HG02870 (cell line): ENCODE data around the gene LRRC75B.
"Not testable (repeated sequence)": the region's sequence is repeated elsewhere in the genome, so short reads cannot be mapped to it uniquely, and the experiment has no call there.

Experiments used
- ATAC-seq: cut with Tn5 transposase; IDR thresholded peaks from one replicate; pipeline ENCODE4 v1.9.1; 2021; ENCODE audit warnings: mild to moderate bottlenecking, moderate library complexity; ENCODE audit not compliant: unreplicated experiment

LRRC75B gene

DNA sequence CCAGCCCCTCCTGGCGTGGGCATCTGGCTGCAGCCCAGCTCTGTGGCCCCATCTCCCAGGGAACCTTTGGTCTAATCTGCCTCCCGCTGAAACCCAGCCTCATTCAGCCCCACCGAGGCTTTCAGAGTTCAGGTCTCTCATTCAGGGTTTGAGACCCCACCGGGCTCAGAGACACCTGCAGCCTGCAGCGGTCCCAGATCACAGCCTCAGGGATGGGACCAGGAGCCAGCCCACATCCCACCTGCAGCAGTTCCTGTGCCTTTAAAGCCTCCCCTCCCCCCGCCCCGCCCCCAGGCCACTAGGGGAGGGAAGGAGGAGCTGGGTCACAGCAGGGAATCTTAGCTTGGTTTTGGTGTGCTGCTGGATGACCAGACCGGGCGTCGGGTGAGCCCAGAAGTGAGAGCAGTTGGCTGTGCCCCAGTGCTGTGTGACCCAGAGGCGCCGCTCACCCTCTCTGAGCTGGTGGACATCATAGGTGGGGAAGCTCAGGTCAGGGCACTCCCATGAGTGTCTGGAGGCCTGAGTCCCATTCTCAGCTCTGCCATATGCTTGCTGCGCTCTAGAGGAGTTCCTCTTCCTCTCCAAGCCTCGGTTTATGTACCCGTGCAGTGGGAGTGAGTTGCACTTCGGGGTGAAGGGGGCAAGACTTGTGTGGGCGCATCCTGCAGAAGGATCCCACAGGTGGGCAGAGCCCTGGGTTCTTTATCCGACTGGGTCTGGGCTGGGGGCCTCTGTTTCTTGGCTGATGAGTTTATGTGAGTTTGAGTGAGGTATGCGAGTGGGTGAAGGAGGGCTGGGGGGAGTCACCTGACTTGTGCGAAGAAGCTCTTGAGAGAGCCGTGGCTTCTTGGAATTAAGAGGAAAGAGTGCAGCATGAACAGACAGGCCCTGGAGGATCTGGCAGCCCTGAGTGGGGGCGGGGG lies 10.2 kb upstream of the LRRC75B start, which contains the start of gene GGT1:
Gene GGT1 (plus strand): TSS at position 347 of the 923 bp plus-strand sequence. CDS start 7,889 bp downstream, outside the sequence.
- ATAC-seq: not testable (repeated sequence)

DNA sequence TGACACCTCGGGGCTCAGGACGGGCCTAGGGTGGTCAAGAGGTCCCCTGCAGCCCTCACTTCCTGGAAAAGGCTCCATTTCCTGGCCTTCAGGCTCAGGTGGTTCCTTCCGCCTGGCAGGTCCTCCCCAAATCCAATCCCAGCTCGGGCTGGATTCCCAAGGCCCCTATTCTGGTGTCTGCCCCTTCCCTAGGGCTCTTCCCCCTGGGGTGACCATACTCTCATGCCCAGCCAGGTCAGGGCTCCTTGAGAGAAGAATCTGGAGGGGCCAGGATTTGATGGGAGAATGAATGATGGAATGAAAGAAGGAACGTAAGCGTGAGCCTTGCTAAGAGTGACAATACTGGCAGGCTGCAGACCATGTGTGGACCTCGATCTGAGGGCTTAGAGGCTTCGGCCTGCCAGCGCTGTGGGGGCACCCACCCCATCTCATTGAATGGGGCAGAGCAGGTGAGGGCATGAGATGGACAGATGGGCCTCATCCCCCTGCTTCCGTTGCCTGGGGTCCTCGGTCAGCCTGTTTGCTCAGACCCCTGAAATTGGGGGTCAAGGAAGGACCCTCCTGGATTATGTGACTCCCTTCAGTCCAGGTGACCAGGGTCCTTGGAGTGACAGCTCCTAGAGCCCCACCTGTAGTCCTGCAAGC lies 9.4 kb upstream of the LRRC75B start:
- not testable (repeated sequence) for ATAC-seq

DNA sequence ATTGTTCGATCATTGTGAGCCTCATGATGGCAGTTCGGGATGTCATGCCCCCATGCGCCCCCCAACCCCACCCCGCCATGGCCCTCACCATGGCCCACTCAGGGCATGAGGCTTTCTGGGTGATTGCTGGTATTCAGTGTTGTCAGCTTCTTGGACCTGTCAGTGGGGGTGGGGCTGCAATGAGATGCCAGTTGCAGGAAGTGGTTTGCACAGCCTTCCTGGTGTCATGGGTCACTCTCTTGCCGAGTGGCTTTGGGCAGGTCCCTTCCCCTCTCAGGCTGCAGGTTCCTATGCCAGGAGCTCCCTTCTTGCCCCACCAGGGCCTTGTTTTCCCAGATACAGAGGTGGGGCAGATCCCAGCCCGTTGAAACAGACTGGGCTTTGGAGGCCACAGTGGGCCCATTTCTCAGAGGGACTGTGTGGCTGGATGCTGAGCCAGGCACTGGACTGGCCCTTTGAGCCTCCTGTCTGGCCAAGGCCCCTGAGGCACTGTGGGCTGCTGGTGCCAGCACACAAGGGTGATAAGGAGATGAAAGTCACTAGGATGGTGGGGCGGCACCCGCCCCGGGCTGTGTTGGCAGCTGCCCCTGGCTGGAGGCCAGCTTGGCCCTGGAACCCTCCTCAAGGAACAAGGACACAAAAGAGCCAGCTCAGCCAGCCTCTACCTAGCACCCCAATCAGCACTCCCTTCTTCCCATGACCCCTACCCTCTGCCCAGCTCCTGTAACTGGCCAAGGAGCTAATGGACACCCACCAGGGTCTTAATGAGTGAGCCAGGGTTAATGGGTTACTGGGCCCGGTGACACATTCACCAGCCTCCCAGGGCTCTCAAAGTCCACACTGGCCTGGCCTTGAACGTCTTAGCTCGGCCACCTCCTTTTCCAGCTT lies 8.6 kb upstream of the LRRC75B start:
- ATAC-seq: no peak

DNA sequence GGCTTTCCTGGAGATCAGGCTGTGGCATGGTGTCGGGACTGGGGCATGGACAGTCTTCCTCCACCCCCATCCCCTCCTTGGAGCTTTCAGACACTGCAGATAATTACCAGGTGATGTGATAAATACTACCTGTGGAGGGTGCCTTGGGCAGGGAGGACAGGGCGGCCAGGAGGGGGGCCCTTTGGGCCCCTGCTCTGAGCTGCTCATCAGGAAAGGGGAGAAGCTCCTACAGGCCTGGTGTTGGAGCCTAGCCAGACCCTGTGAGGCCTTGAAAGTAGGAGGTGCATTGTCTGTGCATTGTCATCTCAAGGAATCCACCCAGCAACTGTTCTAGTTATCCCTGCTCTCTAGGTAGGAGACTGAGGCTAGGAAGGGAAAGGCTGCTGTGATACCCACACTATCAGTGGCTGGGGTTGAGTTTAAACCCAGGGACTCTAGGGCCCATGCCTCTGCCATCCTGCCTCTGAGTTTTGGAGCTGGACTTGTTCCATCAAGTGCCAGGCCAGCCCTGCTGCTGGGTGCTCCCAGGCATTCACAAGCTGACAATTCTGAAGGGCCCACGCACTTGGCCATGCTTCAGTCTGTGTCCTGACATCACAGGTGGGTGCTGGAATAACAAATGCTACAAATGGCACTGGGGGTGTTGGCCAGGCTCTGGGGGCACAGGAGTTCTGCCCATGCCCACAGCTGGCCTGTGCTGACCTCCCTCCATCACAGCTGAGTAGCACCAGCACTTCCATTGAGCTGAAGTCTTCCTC lies 7.3 kb upstream of the LRRC75B start:
- ATAC-seq: not testable (repeated sequence)

DNA sequence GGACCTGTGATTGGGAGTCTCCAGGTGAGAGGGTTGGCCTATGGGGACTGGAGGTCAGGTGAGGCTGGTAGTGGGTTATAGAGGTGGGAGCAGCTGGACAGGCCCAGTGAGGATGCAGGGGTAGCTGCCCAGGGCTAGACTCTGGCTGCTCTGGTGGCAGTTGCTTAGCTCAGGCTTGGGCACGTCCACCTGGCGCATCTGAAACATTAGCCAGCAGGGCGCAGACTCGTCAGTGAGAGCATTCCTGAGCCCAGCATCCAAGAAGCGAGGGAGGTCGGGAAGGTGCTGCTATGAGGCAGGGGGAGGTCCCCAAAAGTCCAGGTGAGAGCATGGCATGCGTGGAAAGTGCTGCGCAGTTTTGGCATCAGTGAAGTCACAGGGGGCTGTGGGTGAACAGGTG lies 6.6 kb upstream of the LRRC75B start:
- ATAC-seq: no peak

DNA sequence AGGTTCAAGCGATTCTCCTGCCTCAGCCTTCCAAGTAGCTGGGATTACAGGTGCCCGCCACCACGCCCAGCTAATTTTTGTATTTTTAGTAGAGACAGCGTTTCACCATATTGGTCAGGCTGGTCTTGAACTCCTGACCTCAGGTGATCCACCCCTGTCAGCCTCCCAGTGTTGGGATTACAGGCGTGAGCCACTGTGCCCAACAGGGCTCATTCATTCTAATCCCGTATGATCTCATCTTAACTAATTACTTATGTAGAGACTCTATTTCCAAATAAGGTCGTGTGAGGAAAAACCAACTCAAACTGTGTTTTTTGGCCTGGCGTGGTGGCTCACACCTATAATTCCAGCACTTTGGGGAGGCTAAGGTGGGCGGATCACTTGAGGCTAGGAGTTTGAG lies 4.2 kb upstream of the LRRC75B start:
- not testable (repeated sequence) for ATAC-seq

DNA sequence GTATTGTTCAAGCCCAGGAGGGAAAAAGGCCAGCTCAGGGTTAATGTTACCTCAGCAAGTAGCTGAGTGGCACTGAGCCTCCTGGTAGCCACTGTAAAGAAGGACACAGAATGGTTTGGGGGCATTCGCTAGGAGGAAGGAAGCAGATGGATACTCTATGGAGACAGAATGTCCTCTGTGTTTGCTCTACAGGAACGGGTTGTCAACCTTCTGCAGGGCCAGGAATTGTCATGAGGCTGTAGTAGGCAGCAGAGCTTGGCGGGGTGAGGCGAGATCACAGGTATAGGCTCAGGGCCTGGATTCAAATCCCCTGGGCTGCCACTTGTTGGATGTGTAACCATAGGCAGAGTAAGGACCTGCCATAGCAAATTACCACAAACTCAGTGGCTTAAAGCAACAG lies 3.0 kb upstream of the LRRC75B start:
- ATAC-seq: no peak

DNA sequence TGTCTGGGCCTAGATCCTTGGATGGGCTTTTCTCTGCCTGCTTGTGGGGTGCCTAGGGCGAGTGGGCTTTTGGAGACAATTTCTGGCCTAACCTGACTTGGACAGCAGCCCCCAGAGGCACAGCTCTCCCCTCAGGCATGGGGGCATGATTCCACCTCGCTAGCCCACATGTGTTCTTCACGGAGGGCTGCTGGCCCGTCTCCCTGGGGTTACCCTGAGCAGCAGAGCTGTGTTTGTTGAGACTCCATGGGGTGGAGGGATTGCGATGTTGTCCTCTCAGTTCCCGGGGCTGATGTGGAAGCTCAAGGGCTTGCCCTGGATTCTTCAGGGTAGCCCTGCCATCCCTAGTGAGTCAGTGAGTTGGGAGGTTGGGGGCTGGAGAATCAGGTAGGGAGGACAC lies 2.4 kb upstream of the LRRC75B start:
- ATAC-seq: no peak

DNA sequence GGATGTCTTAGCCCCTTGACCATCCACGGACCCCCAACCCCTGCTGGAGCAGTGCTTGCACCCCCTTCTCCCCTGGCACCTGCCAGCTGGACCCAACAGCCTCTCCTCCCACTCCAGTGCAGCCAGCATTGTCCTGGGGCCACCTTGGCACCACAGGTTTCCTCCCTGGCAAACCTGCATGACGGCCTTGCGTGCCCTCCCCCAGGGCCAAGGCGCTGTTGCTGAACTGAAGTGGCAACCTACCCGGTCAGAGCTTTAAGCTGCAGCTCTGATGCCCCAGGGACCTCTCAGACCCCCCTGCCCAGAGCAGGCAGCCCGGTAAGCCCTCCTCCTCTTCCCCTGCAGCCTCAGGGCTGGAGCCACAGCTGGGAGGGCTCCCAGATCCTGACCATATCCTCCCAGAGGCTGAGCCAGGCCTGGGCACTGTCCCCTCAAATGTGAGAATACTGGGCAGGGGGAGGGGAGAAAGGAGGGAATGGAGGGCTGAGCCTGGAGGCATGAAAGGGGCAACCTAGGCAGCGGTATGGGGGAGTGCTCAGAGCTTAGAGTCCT lies 1.8 kb upstream of the LRRC75B start:
- no peak for ATAC-seq

DNA sequence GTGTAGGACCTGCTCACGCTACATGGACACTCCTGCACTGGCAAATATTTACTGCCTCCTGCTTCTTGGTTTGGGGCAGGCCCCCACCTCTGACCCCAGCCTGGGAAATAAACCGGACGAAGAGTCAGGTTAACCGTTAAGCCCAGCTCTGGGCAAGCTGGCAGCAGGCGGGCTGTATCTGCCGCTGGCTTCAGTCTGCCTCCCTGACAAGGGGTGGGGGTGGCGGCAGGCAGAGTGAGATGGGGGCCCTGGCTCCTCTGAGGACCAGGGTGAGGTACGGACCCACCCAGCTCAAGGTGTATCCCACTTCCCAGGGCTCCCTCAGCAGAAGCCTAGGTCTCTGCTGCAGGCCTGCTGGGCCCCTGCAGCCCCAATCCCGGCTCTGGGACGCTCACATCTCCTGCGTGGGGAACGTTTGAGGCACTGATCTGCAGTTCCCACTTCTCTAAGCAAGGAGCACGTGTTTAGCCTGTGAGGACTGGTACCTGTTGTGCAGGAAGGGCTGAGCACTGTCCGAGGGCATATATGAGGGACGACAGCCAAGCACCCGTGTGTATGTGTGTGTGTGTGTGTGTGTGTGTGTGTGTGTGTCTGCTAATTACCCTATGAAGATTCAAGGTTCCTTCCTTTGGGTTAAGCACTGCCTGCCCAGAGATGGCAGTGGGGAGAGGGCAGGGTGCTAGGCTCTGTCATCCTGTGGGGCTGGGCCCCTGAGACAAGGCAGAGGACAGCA lies 1.1 kb upstream of the LRRC75B start:
- ATAC-seq: no peak

DNA sequence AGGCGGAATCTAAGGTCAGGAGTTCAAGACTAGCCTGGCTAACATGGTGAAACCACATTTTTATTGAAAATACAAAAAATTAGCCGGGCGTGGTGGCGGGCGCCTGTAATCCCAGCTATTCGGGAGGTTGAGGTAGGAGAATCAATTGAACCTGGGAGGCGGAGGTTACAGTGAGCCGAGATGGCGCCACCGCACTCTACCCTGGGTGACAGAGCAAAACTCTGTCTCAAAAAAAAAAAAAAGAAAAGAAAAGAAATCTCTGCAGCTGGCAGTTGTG lies 624 bp upstream of the LRRC75B start:
- ATAC-seq: not testable (repeated sequence)

DNA sequence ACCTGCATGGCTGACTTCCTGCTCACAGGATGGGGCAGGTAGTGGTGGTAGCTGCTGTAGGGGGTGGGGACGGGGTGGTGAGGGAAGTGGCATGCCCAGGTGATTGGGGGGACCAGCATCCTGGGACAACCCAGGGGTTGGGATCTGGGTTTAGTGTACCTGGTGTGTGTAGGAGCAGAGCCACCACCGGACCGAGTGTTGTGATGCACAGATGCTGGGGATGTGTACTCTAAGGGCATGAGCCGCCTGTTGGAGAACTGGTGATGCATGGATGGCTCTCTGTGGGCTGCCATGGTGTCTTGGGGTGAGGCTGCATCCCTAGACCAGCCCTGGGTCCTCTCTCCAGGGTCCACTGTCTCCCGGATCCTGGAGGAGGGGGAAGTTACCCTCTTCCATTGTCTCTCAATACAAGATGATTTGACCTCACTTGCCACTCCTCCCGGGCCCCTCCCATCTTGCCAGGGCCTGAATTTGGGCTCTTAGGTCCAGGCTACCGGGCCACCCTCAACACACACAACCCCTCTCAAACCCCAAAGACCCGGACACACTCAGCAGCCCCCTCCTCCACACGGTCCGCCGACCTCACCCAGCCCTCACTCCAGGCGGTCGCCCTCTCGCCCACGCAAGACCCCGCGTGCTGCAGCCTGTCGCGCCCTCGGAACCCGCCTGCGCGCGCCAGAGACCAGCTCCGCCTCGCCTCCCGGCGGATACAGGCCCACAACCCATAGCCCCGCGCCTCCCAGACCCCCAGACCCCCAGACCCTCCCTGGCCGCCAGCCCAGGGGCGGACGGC lies 619 bp downstream of the LRRC75B start:
- ATAC-seq: no peak

DNA sequence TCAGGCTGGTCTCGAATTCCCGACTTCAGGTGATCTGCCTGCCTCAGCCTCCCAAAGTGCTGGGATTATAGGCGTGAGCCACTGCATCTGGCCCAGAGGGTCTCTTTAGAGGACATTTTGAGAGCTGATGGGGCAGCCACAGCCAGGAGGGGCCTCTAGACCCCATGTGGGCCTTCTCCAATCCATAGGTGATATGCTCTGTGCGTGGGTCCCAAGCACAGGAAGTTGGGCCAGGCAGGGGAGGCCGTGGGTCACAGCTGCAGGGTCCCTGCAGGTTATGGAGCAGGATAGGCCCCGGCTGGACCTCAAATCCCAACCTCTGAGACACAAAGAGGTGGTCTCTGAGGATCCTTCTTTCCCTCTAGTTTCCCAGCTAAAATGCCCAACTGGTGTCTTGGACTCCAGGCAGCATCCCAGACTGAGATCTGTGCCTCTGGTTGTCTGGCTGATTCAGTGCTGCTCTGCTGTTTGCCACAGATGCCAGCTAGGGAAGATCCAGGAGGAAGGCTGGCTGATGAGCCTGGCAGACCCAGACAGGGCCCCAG lies 1.5 kb downstream of the LRRC75B start:
- ATAC-seq: no peak

DNA sequence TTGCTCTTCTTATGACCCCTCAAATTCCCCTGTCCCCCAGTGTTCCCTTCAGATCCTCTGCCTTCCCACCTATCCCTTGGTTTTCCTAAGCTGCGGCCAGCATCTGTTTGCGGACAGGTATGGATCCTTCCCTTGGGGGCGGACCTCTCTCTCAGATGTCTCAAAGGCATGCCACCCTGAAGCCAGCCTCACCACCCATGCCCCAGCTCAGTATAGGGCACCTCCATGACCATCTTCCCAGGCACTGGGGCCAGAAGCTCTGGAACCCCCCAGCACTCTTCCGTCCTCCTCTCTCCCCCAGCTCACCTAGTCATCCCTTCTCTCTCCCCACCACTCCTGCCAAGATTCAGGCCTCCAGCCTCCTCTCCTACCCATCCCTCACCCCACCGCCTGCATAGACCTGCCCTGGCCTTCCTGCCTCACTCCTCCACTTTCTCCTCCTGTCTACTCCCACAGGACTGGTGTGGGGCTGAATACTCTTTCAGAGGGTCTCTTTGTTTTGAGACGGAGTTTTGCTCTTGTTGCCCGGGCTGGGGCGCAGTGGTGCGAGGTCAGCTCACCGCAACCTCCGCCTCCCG lies 2.2 kb downstream of the LRRC75B start:
- ATAC-seq: no peak

DNA sequence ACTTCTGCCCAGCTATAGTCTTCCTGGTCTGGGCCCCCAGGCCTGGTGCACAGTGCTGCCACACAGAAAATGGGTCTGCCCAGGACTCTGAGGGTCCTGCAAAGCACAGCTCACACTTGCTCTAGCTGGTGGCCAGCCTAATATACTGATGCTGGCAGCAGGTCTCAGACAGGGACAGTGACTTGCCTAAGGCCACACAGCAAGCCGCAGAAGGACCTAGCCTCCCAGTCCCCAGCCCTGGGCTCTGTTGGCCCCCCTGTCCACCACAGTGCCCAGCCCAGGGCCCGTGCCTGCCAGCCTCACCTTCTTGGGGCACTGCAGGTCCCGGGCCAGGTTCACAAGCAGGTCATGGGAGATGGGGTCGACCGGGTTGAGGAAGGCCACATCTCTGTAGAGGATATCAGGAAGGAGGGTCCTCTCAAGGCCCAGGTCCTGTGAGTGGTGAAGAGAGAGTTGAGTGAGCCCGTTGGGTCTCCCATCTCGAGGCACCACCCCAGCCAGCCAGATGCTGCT lies 3.3 kb downstream of the LRRC75B start:
- no peak for ATAC-seq

DNA sequence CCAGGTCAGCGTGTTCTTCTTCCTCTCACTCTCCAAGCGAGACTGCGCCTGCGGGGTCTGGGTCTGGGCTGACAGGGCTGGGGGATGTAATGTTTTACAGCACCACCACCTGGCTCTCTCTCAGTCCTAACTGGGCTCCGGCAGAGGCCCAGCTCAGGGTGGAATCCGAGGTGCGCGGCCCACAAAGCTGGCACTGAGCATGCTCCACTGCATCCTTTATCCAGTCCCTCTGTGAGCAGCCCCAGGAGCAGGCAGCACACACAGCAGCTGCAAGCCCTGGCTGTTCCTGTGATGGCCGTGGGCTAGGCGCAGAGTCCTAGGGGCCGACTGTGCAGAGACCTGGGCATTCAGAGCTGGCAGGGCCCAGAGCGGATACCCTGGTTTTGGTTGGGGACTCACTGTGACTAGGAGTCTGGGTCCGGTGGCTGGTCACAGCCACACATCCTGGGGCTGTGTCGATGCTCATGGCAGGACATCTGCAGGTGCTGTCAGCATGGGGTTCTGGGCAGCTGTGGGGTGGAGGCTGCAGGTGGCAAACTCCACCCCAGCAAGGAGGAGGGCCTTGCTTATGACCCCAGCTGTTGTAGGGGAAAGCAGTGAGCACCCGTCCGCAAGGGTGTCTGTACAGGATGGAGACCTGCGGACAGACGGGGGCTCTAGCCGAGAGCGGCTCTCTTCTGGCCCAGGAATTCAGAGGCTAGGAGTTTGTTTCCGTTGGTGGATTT lies 4.0 kb downstream of the LRRC75B start:
- no peak for ATAC-seq

DNA sequence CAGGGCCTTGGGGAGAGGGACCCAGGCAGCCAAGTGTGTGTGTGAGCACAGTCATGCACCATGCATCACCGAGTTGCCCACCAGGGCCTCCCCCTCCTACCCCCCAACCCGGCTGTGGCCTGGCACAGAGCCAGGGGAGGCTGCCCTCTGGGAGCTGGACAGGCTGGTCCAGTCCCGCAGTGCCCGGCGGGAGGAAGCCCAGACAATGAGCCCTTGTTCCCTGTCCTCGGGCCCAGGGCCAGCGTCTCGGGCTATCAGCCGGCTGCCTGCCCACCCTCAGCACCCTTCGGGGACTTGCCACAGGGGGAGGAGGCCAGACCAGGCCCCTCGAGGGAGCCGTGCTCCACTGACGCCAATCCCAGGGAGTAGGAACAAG lies 4.5 kb downstream of the LRRC75B start:
- ATAC-seq: no peak
